OCI-LY7 (cell line): ENCODE measurements around the gene DENND2D. TPM values are rescaled to one million over a fixed set of nuclear protein-coding genes. Genes with fewer than 3 reads are reported as not detected.

Experiments used
- BruUV-seq: library from RNA; stranded (reverse); fragments of 400-500 nt; replicated peaks from 2 replicates; lab custom pipeline; 2021; lab: Mats Ljungman, UMichigan
- CTCF ChIA-PET: fragments of 300-600 bp; sonication (Branson Sonifier 250); formaldehyde crosslinking; loops from one replicate; lab custom pipeline; 2022; ENCODE audit warnings: antibody characterized with exemption; ENCODE audit not compliant: unreplicated experiment; lab: Charles Lee
- POLR2A ChIA-PET: fragments of 300-600 bp; sonication (Branson Sonifier 250); formaldehyde crosslinking; loops from one replicate; lab custom pipeline; 2022; ENCODE audit warnings: antibody characterized with exemption; lab: Charles Lee
- DNase-seq: peaks from one replicate; pipeline ENCODE4 v3.0.0-alpha.2; 2015; ENCODE audit warnings: low spot score
- H2AFZ ChIP-seq: fragments of 200-600 bp; sonication (generic), shearing (Covaris generic); 2 replicates; pipeline ENCODE4 v1.6.1; 2014; ENCODE audit warnings: mild to moderate bottlenecking, antibody characterized with exemption, low read length, moderate library complexity
- H3K27ac ChIP-seq: fragments of 200-600 bp; sonication (generic); 2 replicates; pipeline ENCODE4 v1.5.1; 2014; ENCODE audit warnings: mixed run types, low read depth, mild to moderate bottlenecking, moderate library complexity, low read length, inconsistent platforms; ENCODE audit not compliant: poor library complexity, severe bottlenecking
- H3K36me3 ChIP-seq: fragments of 200-600 bp; sonication (generic); 2 replicates; pipeline ENCODE4 v1.6.1; 2014; ENCODE audit warnings: mild to moderate bottlenecking, antibody characterized with exemption, low read length, moderate library complexity, mixed read lengths; ENCODE audit not compliant: insufficient read depth
- H3K4me1 ChIP-seq: fragments of 200-600 bp; sonication (generic); 2 replicates; pipeline ENCODE4 v1.5.1; 2014; ENCODE audit warnings: mild to moderate bottlenecking, low read length; ENCODE audit not compliant: insufficient read depth, poor library complexity, severe bottlenecking
- H3K4me2 ChIP-seq: fragments of 200-600 bp; sonication (generic); 2 replicates; pipeline ENCODE4 v1.6.1; 2014; ENCODE audit warnings: mild to moderate bottlenecking, low read length
- H3K4me3 ChIP-seq: fragments of 200-600 bp; sonication (generic); 2 replicates; pipeline ENCODE4 v1.5.1; 2014; ENCODE audit warnings: mild to moderate bottlenecking, low read depth, low read length; ENCODE audit not compliant: poor library complexity, severe bottlenecking
- H3K79me2 ChIP-seq: fragments of 200-600 bp; sonication (generic); 2 replicates; pipeline ENCODE4 v1.6.1; 2016; ENCODE audit warnings: low read depth, mild to moderate bottlenecking, low read length, moderate library complexity, mixed read lengths; ENCODE audit not compliant: insufficient read depth
- H3K9me2 ChIP-seq: fragments of 200-600 bp; sonication (generic); 2 replicates; pipeline ENCODE4 v1.6.1; 2016; ENCODE audit warnings: mild to moderate bottlenecking, low read length, mixed read lengths; ENCODE audit not compliant: insufficient read depth
- H3K9me3 ChIP-seq: fragments of 200-600 bp; sonication (generic); 2 replicates; pipeline ENCODE4 v1.6.1; 2014; ENCODE audit warnings: mild to moderate bottlenecking, mixed run types, low read length, mixed read lengths
- H4K20me1 ChIP-seq: fragments of 200-600 bp; sonication (generic); 2 replicates; pipeline ENCODE4 v1.6.1; 2014; ENCODE audit warnings: mild to moderate bottlenecking, antibody characterized with exemption, low read length, moderate library complexity, mixed read lengths; ENCODE audit not compliant: insufficient read depth
- CTCF ChIP-seq: fragments of 200-600 bp; sonication (generic); conservative IDR thresholded peaks from 2 replicates; pipeline ENCODE4 v1.5.1; 2014; ENCODE audit warnings: mild to moderate bottlenecking, antibody characterized with exemption, low read length, moderate library complexity, mixed read lengths
- EZH2phosphoT487 ChIP-seq: fragments of 200-600 bp; sonication (generic); IDR thresholded peaks from 2 replicates; pipeline ENCODE4 v1.6.1; 2018; ENCODE audit warnings: low read depth, borderline replicate concordance, mild to moderate bottlenecking, mixed run types, antibody characterized with exemption, low read length, moderate library complexity, mixed read lengths
- intact Hi-C: fragments of 100-400 bp; cut with micrococcal nuclease; formaldehyde crosslinking; loops from one replicate; pipeline ENCODE4 v1.10.0; 2022; ENCODE audit not compliant: unreplicated experiment
- total RNA-seq, 2 experiments: library from RNA; depleted of rRNA in 1 of 2; stranded (reverse); fragments of >200 nt in 1 of 2; shearing (Covaris generic) in 1 of 2; gene quantifications; 2 replicates each; pipeline ENCODE4 v1.2.3, GENCODE V29; 2014 to 2022

DENND2D gene
- total RNA-seq, 2 experiments from 2014 or later = 9.8 to 39.9 TPM

- intact Hi-C loops = loop anchor here (10.0 kb wide), 1 partner anchor 412 kb away; no protein-coding TSS in a partner anchor
- ChIA-PET CTCF (no interaction called here), POLR2A (interaction anchor here (0.6 to 1.9 kb wide), 7 partner anchors 8 to 903 kb away, joined by 3 to 7 read pairs (median 4); no protein-coding TSS in a partner anchor)
- H2AFZ ChIP-seq = peak overlapping the region; percentile 81
- no peak for DNase-seq
- no peaks in the 10 kb centered on the region for H3K9me3 ChIP-seq
- peak overlapping the region; percentile 97 for H3K27ac ChIP-seq
- TF ChIP-seq EZH2phosphoT487 (no peak), CTCF (no peak)
- BruUV-seq = no TSS peak
- peak overlapping the region; percentile 87 for H3K4me2 ChIP-seq
- no peaks in the 10 kb centered on the region for H3K9me2 ChIP-seq
- H4K20me1 ChIP-seq = no peaks in the 10 kb centered on the region
- no peaks in the 10 kb centered on the region for H3K36me3 ChIP-seq
- peaks cover 54% of the 10 kb centered on the region for H3K4me1 ChIP-seq
- H3K4me3 ChIP-seq = no peak overlapping the region
- no peaks in the 10 kb centered on the region for H3K79me2 ChIP-seq
Observed at GRCh38 chr1:111212634-111213335, 12.3 kb upstream of the DENND2D start.

DNA sequence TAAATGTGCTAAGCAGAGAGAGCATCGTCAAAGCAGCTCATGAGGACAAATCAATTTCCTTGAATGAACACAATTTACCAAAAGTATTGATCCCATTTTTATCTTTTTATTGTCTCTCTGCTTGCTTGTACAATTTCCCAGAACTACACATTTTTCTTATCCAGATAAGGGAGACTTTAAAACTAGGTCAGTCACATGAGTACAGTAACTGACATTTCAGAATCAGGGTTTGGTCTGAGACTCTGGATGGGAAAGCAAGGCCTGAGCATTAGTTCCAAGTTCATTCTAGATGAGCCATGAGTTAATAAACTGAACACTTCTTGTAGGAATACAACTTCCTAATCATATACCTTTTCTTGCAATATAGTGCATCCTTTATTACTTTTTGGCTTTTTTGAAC, 11.5 kb upstream of the DENND2D start:
- Histone ChIP-seq H3K79me2 (no peaks in the 10 kb centered on the region), H3K4me1 (peaks cover 46% of the 10 kb centered on the region), H3K27ac (no peak overlapping the region), H3K36me3 (no peaks in the 10 kb centered on the region), H3K9me3 (no peaks in the 10 kb centered on the region), H4K20me1 (no peaks in the 10 kb centered on the region), H3K4me3 (no peak overlapping the region), H3K4me2 (no peak overlapping the region), H2AFZ (no peak overlapping the region), H3K9me2 (no peaks in the 10 kb centered on the region)
- POLR2A ChIA-PET = interaction anchor here (0.7 to 1.9 kb wide), 4 partner anchors 9 to 902 kb away, joined by 4 to 7 read pairs (median 4); no protein-coding TSS in a partner anchor
- CTCF ChIA-PET = no interaction called here
- TF ChIP-seq CTCF (no peak), EZH2phosphoT487 (no peak)
- BruUV-seq = no TSS peak
- DNase-seq = no peak
- intact Hi-C loops = loop anchor here (10.0 kb wide), 1 partner anchor 413 kb away; no protein-coding TSS in a partner anchor

- no peaks in the 10 kb centered on the region for H3K9me2 ChIP-seq
- H3K4me1 ChIP-seq = peaks cover 39% of the 10 kb centered on the region
- no peak overlapping the region for H2AFZ ChIP-seq
- ChIA-PET POLR2A (interaction anchor here (0.8 kb wide), 1 partner anchor 10 kb away, joined by 3 read pairs; no protein-coding TSS in a partner anchor), CTCF (interaction anchor here (0.5 kb wide), 1 partner anchor 308 kb away, joined by 3 read pairs; no protein-coding TSS in a partner anchor)
- no peak overlapping the region for H3K4me3 ChIP-seq
- TF ChIP-seq CTCF = no peak
- TF ChIP-seq EZH2phosphoT487 = no peak
- H3K4me2 ChIP-seq = no peak overlapping the region
- no peak overlapping the region for H3K27ac ChIP-seq
- H3K79me2 ChIP-seq = no peaks in the 10 kb centered on the region
- intact Hi-C loops = loop anchor here (10.0 kb wide), 1 partner anchor 415 kb away; no protein-coding TSS in a partner anchor
- no peaks in the 10 kb centered on the region for H4K20me1 ChIP-seq
- H3K36me3 ChIP-seq = no peaks in the 10 kb centered on the region
- DNase-seq = no peak
- BruUV-seq = no TSS peak
- no peaks in the 10 kb centered on the region for H3K9me3 ChIP-seq
Observed at GRCh38 chr1:111209622-111210021, 9.2 kb upstream of the DENND2D start.
